HEK293T (cell line): ENCODE measurements around the gene GYPC.

Experiments
- CTCF ChIA-PET: fragments of 350-600 bp; formaldehyde crosslinking; extraction: SDS; loops from one replicate; lab custom pipeline; 2021; ENCODE audit warnings: antibody characterized with exemption, inconsistent platforms; lab: Yijun Ruan, JAX
- POLR2A ChIA-PET: fragments of 350-600 bp; formaldehyde crosslinking; extraction: SDS; loops from one replicate; lab custom pipeline; 2020; ENCODE audit warnings: antibody characterized with exemption, inconsistent platforms; lab: Yijun Ruan, JAX
- DNase-seq: peaks from one replicate; pipeline ENCODE4 v3.0.0; 2012; ENCODE audit warnings: mixed read lengths; ENCODE audit errors: extremely low spot score
- ARNT ChIP-seq: fragments of 450-650 bp; IDR thresholded peaks from 2 replicates; pipeline ENCODE4 v1.6.1; 2017; ENCODE audit warnings: mild to moderate bottlenecking
- BHLHE40 ChIP-seq: fragments of 450-650 bp; IDR thresholded peaks from 2 replicates; pipeline ENCODE4 v1.6.1; 2016; ENCODE audit warnings: mild to moderate bottlenecking, moderate library complexity, borderline replicate concordance
- CTBP1 ChIP-seq: fragments of 450-650 bp; IDR thresholded peaks from 2 replicates; pipeline ENCODE4 v1.6.1; 2016; ENCODE audit warnings: borderline replicate concordance
- ELF4 ChIP-seq: fragments of 450-650 bp; IDR thresholded peaks from 2 replicates; pipeline ENCODE4 v1.6.1; 2017; ENCODE audit warnings: antibody characterized with exemption
- FOXA1 ChIP-seq: fragments of 450-650 bp; IDR thresholded peaks from 2 replicates; pipeline ENCODE4 v1.6.1; 2016; ENCODE audit warnings: mild to moderate bottlenecking
- FOXK2 ChIP-seq: fragments of 450-650 bp; IDR thresholded peaks from 2 replicates; pipeline ENCODE4 v1.6.1; 2016; ENCODE audit warnings: mild to moderate bottlenecking
- FOXM1 ChIP-seq: fragments of 450-650 bp; IDR thresholded peaks from 2 replicates; pipeline ENCODE4 v1.6.1; 2017; ENCODE audit warnings: mild to moderate bottlenecking, borderline replicate concordance
- HDGF ChIP-seq: fragments of 450-650 bp; IDR thresholded peaks from 2 replicates; pipeline ENCODE4 v1.6.1; 2017; ENCODE audit warnings: antibody characterized with exemption, borderline replicate concordance
- L3MBTL2 ChIP-seq: fragments of 450-650 bp; conservative IDR thresholded peaks from 2 replicates; pipeline ENCODE4 v1.6.1; 2016; ENCODE audit warnings: mild to moderate bottlenecking
- LEF1 ChIP-seq: fragments of 450-650 bp; IDR thresholded peaks from 2 replicates; pipeline ENCODE4 v1.6.1; 2017; ENCODE audit warnings: mild to moderate bottlenecking, borderline replicate concordance
- NFRKB ChIP-seq: fragments of 450-650 bp; IDR thresholded peaks from 2 replicates; pipeline ENCODE4 v1.6.1; 2016; ENCODE audit warnings: mild to moderate bottlenecking, moderate library complexity
- PKNOX1 ChIP-seq: fragments of 450-650 bp; IDR thresholded peaks from 2 replicates; pipeline ENCODE4 v1.6.1; 2016
- SP1 ChIP-seq: fragments of 450-650 bp; IDR thresholded peaks from 2 replicates; pipeline ENCODE4 v1.6.1; 2017
- SUZ12 ChIP-seq: fragments of 450-650 bp; IDR thresholded peaks from 2 replicates; pipeline ENCODE4 v1.6.1; 2016; ENCODE audit warnings: mild to moderate bottlenecking
- TARDBP ChIP-seq: fragments of 450-650 bp; IDR thresholded peaks from 2 replicates; pipeline ENCODE4 v1.6.1; 2016
- ZNF384 ChIP-seq: fragments of 450-650 bp; IDR thresholded peaks from 2 replicates; pipeline ENCODE4 v1.6.1; 2016

The GYPC gene

GRCh38 chr2:126671488-126671887, 15.5 kb downstream of the GYPC start:
- DNase-seq = no peak
- CTCF ChIA-PET = no interaction called here
- no peak for TF ChIP-seq PKNOX1
- no peak for TF ChIP-seq SP1
- TF ChIP-seq NFRKB = no peak
- no peak for TF ChIP-seq ELF4
- TF ChIP-seq SUZ12 = no peak
- TF ChIP-seq TARDBP = no peak
- TF ChIP-seq FOXK2 = no peak
- TF ChIP-seq L3MBTL2 = no peak
- no peak for TF ChIP-seq CTBP1
- TF ChIP-seq ARNT = no peak
- TF ChIP-seq FOXA1 = no peak
- no peak for TF ChIP-seq FOXM1
- no peak for TF ChIP-seq HDGF
- no peak for TF ChIP-seq ZNF384
- TF ChIP-seq BHLHE40 = no peak
- TF ChIP-seq LEF1 = no peak
- POLR2A ChIA-PET = no interaction called here

- DNase-seq = no peak
- ChIA-PET POLR2A (no interaction called here), CTCF (no interaction called here)
- TF ChIP-seq PKNOX1 = no peak
- no peak for TF ChIP-seq LEF1
- no peak for TF ChIP-seq BHLHE40
- TF ChIP-seq SUZ12 = no peak
- no peak for TF ChIP-seq FOXM1
- TF ChIP-seq HDGF = no peak
- TF ChIP-seq FOXA1 = no peak
- no peak for TF ChIP-seq L3MBTL2
- TF ChIP-seq TARDBP = no peak
- TF ChIP-seq ELF4 = no peak
- TF ChIP-seq FOXK2 = no peak
- TF ChIP-seq NFRKB = no peak
- no peak for TF ChIP-seq ARNT
- no peak for TF ChIP-seq SP1
- TF ChIP-seq ZNF384 = no peak
- TF ChIP-seq CTBP1 = no peak
These were observed 17.1 kb downstream of the GYPC start for GRCh38 chr2:126672980-126673605.

GRCh38 chr2:126674075-126674744, 18.3 kb downstream of the GYPC start:
- ChIA-PET CTCF (no interaction called here), POLR2A (no interaction called here)
- DNase-seq = no peak
- TF ChIP-seq ARNT (no peak), SP1 (no peak), FOXM1 (no peak)

GRCh38 chr2:126675637-126676036, 19.7 kb downstream of the GYPC start:
- TF ChIP-seq PKNOX1 (no peak), SP1 (no peak), LEF1 (no peak), CTBP1 (no peak), ARNT (no peak), BHLHE40 (no peak), L3MBTL2 (no peak), NFRKB (no peak), ZNF384 (no peak)
- DNase-seq = no peak
- CTCF ChIA-PET = no interaction called here
- POLR2A ChIA-PET = no interaction called here

GRCh38 chr2:126676221-126677175, 20.5 kb downstream of the GYPC start:
- no peak for DNase-seq
- ChIA-PET CTCF (no interaction called here), POLR2A (no interaction called here)
- TF ChIP-seq LEF1 (no peak), FOXK2 (no peak), ZNF384 (no peak), TARDBP (no peak), ELF4 (no peak), SUZ12 (no peak), BHLHE40 (no peak), ARNT (no peak), SP1 (no peak), PKNOX1 (no peak), CTBP1 (no peak), NFRKB (no peak), FOXM1 (no peak), HDGF (no peak), FOXA1 (no peak), L3MBTL2 (no peak)
